Dermis microvascular lymphatic vessel endothelial cell (primary cell): ENCODE measurements around the gene CEP131. TPM values are rescaled to one million over a fixed set of nuclear protein-coding genes. Genes with fewer than 3 reads are reported as not detected.
"Not testable (repeated sequence)": the region's sequence is repeated elsewhere in the genome, so short reads cannot be mapped to it uniquely, and the experiment has no call there.

Experiments used
- DNase-seq, 2 donors: peaks; one replicate each; pipeline versions ENCODE4 v3.0.0 to v3.0.0-alpha.2; 2010; ENCODE audit warnings: low read depth in 2 of 2
- total RNA-seq: library from RNA; depleted of rRNA; stranded (reverse); fragments of >200 nt; gene quantifications from 2 replicates; pipeline ENCODE4 v1.2.1, GENCODE V29; 2014

Gene CEP131
- total RNA-seq, 1 donor from 2014 or later, result 8.1 TPM

DNA sequence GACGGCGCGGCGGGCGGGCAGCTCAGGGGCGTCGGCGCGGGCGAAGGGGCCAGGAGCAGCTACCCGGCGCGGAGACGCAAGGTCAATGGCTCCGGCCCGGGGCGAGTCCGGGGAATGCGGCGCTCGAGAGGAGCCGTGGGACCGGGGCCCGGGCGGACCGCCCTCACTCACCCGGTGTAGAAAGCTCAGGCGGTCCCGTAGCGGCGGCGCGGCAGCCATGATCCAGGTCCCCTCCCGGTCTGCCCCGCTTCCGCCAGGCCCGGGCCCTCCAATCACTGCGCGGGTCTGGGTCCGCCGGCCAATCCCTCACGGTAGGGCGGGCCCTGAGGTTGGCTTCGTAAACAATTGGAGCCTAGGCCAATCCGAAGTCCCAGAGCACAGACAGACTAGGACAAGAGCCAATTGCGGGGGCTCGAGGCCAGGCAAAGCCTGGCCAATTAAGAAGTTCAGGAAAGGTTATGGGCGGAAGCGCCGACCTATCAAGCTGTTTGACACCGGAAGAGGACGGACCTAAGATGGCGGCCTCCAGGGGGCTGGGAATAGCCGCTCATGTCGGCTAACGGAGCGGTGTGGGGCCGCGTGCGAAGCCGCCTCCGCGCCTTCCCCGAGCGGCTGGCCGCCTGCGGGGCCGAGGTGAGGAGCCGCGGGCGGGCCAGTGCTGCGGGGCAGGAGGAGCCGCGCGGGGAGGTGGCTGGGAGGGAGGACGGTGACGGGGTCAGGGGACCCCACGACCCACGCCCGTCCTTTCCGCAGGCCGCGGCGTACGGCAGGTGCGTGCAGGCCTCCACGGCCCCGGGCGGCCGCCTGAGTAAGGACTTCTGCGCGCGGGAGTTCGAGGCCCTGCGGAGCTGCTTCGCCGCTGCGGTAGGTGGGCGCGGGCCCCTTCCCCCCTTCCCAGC, 16.3 kb upstream of the CEP131 start, which contains the start of the genes NDUFAF8 and TEPSIN:
NDUFAF8 (plus strand) TSS at position 504 of the 899 bp plus-strand sequence; CDS start at position 550, 46 bp downstream.
TEPSIN (minus strand) TSS at position 241 of the 899 bp plus-strand sequence; CDS start at position 219, 22 bp downstream.
- peak; percentile 99 for DNase-seq

- no peak for DNase-seq
These were observed 15.7 kb upstream of the CEP131 start for GRCh38 chr17:81238490-81238814.

DNA sequence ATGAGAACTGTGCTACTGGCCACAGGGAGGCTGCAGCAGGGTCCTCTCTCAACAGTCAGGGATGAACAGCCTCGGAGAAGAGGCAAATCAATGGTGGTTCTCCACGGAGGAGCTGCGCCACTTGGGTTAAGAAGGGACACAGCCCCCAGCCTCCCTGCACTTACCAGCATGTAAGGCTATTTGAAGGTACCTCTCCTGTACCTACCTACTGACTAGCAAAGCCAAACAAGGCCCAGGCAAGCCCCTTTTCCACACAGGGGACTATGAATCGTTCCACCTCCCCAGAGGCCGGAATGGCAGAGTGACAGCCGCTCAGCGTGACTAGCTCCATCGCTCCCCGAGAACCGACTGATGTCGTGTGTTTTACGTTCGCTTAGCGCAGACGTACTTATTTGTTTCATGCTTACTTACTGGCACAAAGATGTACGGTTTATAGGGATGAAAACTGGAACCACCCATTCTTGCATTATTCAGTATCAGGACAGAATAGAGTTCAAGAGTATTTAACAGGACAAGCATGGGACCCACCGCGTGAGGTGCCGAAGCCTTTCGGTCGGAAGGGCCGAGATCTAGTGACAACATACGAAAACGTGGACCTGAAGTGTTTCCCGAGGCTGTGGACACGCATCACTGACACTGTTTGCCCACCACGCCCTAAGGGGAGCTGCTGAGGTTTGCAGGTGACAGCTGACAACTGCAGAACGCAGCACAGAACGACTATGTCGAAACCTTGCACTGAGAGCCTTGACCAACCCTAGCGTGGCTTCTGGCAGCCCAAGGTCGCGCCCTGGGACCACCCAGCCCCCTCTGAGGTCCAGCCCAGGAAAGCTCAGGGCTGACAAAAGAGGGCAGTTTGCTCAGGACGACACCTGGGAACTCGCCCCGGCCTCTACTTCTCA, 15.1 kb upstream of the CEP131 start:
- DNase-seq, result no peak

DNA sequence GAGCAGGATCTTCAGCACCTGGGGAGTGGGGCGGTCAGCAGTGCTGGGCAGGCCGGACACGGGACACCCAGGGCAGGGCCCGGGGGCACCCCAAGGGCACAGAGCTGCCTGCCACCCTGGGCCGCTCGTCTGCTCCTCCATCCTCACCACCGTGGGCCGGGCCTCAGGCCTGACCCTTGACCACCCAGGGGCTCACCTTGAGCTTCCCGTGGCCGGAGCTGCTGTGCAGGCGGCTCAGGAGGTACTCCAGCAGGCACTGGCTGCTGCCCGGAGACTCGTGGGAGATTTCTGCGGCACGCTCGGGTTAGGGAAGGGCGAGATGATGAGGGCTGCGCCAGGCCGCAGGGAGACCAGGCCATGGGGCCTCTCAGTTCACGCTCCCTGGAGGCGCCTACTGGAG, 14.0 kb upstream of the CEP131 start:
- no peak for DNase-seq

DNA sequence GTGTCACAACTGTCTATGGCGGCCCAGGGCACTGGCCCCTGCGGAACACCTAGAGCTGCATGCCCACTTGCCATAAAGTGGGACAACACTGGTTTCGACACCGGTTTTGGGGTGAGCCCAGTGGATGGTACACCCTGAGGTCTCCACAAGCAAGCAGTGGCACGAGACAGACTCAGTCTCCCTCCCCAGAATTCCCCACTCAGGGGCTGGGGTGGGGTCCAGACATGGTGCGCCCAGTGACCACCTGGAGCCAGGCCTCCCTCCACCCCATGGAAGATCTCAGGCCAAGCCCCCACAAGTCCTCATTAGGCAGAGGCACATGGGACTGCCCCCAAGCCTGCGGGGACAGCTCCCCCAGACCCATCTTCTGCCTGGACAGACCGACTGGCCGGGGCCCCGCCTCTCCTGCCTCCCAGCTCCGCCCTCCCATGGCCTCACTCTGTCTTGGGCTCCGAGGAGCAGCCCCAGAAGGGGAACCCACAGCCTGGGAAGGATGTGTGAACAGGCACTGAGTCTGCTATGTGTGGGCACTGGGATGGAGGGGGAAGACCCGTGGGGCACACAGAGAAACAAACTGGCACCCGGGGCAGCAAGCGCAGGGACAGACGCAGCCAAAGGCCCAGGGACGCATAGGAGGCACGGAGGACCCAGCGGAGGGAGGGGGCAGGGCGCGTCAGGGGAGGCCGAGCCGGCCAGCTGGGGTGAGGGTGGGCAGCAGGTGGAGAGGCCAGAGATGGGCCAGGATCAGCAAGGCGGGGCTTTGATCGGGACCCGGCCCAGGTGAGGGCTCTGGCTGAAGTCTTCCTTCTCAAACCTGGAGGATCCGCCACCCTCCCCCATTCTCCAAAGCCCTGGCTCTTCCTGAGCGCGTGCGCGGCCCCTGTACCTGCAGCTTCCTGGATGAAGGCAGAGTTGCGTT, 13.3 kb upstream of the CEP131 start:
- no peak for DNase-seq

DNA sequence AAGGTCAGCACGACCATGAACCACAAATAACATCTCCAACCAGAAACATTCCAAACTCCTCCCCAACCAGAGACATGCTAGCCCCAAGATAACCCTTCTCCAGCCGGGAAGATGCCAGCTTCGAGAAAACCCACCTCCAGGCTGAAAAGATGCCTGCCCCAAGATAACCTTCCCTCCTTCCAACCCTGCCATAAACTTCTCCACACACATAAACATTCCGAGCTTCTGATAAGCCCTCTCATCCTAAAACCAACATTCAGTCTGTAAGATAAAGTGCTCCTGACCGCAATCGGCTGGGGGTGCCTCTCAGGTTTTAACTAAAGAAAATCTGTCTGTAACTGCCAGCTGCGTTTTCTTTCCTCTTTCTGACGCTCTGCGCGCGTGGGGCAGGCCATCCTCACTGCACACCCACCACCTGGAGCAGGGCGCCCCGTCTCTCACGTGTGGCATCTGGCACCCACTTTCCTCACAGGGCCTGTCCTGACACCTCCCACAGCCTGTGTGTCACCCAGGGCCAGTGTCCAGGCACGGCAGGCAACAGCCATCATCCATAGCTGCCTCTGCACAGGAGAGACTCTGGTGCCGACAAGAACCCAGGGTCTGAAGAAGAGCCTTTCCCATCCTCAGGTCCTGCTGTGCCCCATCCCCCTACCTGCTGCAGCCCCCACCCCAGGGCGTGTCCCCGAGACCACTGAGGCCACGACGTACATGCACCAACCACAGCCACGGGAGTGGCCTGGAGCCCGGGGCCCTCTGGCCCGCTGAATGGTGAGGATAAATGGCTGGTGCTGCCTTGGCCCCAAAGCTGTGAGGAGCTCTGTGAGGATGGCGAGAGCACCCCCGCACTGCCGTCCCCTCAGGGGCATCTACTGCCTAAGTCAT, 12.4 kb upstream of the CEP131 start:
- no peak for DNase-seq

- no peak for DNase-seq
These were observed 11.7 kb upstream of the CEP131 start for GRCh38 chr17:81234506-81234855.

GRCh38 chr17:81233811-81234505, 11.2 kb upstream of the CEP131 start:
- no peak for DNase-seq

- no peak for DNase-seq
These were observed 10.6 kb upstream of the CEP131 start for GRCh38 chr17:81233316-81233715.

DNA sequence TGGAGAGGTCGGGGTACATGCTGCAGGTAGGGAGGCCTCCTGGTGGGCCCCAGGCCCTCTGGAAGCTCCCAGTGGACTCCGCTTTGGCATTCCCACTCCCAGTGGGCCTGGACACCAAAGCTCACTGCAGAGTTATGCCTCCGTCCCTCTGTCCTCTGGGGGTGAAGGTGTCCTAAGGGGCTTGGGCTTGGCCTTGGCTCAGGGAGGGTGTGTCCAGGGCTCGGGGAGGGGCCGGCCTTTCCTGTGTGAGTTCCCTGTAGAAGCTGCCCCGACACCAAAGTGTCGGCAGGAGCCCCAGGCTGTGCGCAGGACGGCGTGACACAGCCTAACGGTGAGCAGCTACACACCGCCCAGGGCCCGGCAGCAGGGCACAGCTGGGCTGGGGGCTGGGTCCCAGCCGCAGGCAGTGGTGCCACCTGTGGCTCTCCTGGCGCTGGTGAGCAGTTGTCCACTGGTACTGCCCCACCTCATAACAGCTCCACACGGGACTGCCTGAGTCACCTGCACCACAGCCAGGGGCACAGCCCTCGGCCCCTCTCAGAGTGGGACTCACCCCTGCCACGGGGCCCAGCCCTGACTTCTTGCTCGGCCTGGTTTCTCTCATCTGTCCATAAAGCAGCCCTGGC, 10.0 kb upstream of the CEP131 start:
- no peak for DNase-seq

GRCh38 chr17:81231766-81232581, 9.2 kb upstream of the CEP131 start:
- DNase-seq, result no peak

DNA sequence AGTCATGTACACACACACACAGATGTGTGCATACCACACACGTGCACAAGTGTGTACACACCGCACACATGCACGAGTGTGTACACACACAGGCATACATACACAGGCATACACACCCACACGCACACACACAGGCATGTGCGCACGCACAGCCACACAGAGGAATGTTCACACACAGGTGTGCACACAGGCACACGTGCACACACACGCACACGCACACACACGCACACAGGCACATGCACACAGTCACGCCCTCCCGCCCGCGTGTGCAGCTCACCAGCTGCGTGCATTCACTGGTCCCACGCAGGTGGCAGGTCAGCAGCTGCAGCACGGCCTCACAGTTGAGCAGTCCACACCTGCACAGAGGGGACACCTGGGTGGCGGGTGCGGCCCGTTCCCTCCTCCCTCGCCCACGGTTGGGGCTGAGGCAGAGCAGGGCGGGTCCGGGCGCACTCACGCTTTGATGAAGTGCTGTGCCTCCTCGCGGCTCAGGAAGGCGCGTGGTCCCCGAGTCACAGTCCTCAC, 8.4 kb upstream of the CEP131 start:
- DNase-seq, result no peak

GRCh38 chr17:81230043-81230820, 7.5 kb upstream of the CEP131 start:
- no peak for DNase-seq

DNA sequence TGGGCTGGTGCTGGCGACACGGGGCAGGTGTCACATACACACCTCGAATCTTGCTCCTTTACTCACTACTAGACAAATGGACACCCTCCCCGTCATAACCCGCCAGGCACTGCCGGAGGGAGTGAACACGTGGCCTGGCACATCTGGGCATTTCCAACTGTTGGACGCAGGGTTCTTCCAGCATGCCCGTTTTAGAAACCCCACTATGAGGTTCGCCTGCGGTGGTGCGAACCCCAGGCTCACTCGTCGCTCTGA, 6.8 kb upstream of the CEP131 start:
- DNase-seq, result no peak

GRCh38 chr17:81228834-81229665, 6.3 kb upstream of the CEP131 start:
- DNase-seq, result no peak

DNA sequence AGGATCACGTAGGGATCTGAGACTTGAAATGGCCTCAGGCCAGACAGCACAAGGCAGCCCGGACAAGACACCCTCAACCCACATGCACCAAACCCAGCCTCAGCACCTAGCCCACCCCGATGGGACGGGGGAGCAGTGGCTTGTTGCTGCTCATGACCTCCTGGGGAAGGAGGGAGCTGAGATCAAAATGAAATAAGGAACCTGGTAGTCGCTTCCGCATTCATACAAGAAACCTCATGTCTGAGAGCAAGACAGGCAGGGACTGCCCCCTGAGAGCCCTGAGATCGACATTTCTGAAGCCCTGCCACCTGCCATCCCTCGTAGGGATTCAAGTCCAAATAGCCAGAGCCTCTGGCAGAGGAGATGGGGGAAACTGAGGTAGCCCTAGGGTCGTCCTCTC, 5.7 kb upstream of the CEP131 start:
- DNase-seq, result no peak

DNA sequence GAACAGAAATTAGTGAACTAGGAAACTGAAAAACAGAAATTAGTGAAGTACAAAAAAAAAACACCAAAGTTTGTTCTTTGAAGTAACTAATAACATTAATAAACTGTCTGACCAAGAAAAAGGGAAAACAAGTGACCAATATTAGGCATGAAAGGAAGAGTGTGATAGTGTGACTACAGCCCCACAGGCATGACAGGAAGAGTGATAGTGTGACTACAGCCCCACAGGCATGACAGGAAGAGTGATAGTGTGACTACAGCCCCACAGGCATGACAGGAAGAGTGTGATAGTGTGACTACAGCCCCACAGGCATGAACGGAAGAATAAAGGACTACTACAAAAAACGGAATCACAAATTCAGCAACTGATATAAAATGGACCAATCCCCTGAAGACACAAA, 4.9 kb upstream of the CEP131 start:
- DNase-seq, result not testable (repeated sequence)
